ENCODE measurements around the gene SEPTIN1. TPM values are rescaled to one million over a fixed set of nuclear protein-coding genes. Genes with fewer than 3 reads are reported as not detected.

SEPTIN1 gene
- total and polyA plus RNA-seq, 2 of the 13 experiments (the other 11 are each of a cell fraction or from before 2014, with no cell fraction given) = 0.18 to 0.67 TPM

GRCh38 chr16:30378236-30379157, 3.9 kb downstream of the SEPTIN1 start (continued):
- TF ChIP-seq TBX3 (IDR thresholded peaks at IDR 0.05; ENCODE audit: borderline replicate concordance) (0 out of 2 replicates have a peak, but pooled peaks have one; percentile 11), ZEB1 (IDR thresholded peaks at IDR 0.05; ENCODE audit: insufficient replicate concordance, low read depth) (peak; percentile 23), MBD4 (IDR thresholded peaks at IDR 0.05; ENCODE audit: borderline replicate concordance, low read length) (no peak), MTERF4 (CRISPR knock-in tag; IDR thresholded peaks at IDR 0.05) (peak; percentile 81; the same call in 1 of the 2 replicates), ZKSCAN1 (IDR thresholded peaks at IDR 0.05; ENCODE audit: low read length) (no peak), ZNF280D (CRISPR knock-in tag; IDR thresholded peaks at IDR 0.05) (peak; percentile 79; the same call in 1 of the 2 replicates), ZBTB42 (CRISPR knock-in tag; IDR thresholded peaks at IDR 0.05) (peak; percentile 78), HMGXB3 (CRISPR knock-in tag; IDR thresholded peaks at IDR 0.05; ENCODE audit: borderline replicate concordance) (peak; percentile 99), ZNF619 (CRISPR knock-in tag; IDR thresholded peaks at IDR 0.05) (no peak), BHLHE40 (IDR thresholded peaks at IDR 0.05; ENCODE audit: low read length) (no peak), HNF1A (IDR thresholded peaks at IDR 0.05; ENCODE audit: low read depth) (no peak), HNF1A (CRISPR knock-in tag; IDR thresholded peaks at IDR 0.05; ENCODE audit: borderline replicate concordance) (peak; percentile 78), MZF1 (CRISPR knock-in tag; IDR thresholded peaks at IDR 0.05; ENCODE audit: borderline replicate concordance) (0 out of 2 replicates have a peak, but pooled peaks have one; percentile 88), TRIM24 (CRISPR knock-in tag; IDR thresholded peaks at IDR 0.05) (no peak), ERF (CRISPR knock-in tag; IDR thresholded peaks at IDR 0.05) (no peak), ADNP (CRISPR knock-in tag; IDR thresholded peaks at IDR 0.05) (no peak)
